Measurements from ENCODE around the gene EFCAB14. TPM values are rescaled to one million over a fixed set of nuclear protein-coding genes. Genes with fewer than 3 reads are reported as not detected.
A peak's percentile ranks its signal among the peaks of the same experiment; 100 is the strongest.

EFCAB14 gene
- total and polyA plus RNA-seq, 2 donors (not counting 3 experiments of a cell fraction or from before 2014, with no cell fraction given) = 30.0 to 81.7 TPM

- H3K4me2 ChIP-seq (ENCODE audit: insufficient read depth, low read length) = no peak overlapping the region
- intact Hi-C loops (cut with micrococcal nuclease) = loop anchor here (10.0 kb wide), 1 partner anchor 347 kb away; no protein-coding TSS in a partner anchor
- no peak overlapping the region for H3K27ac ChIP-seq (ENCODE audit: insufficient read depth, low read depth, low read length)
- dilution Hi-C loops (cut with MboI; ENCODE audit: extremely low pct_ligation_motif_present, low sequenced_read_pairs) = no loop called here
- no peak for DNase-seq (ENCODE audit: low read depth, low spot score)
- FAIRE-seq = no peak
- H3K9ac ChIP-seq (replicated peaks; ENCODE audit: extremely low read depth, insufficient read depth, low read length) = no peak overlapping the region
- CTCF ChIA-PET = interaction anchor here (1.2 to 1.5 kb wide), 2 partner anchors 10 to 12 kb away, joined by 3 to 6 read pairs; no protein-coding TSS in a partner anchor
- H2AFZ ChIP-seq (ENCODE audit: low read depth, low read length) = no peak overlapping the region
- H3K4me1 ChIP-seq (ENCODE audit: control insufficient read depth, extremely low read depth, insufficient read depth, low read length) = peaks cover 18% of the 10 kb centered on the region
- BruUV-seq (replicated peaks) = no TSS peak
- no peaks in the 10 kb centered on the region for H3K79me2 ChIP-seq (ENCODE audit: control insufficient read depth, insufficient read depth, low read length)
- TF ChIP-seq JUN (IDR thresholded peaks at IDR 0.05; ENCODE audit: borderline replicate concordance, insufficient read depth, insufficient read length, low read depth) = no peak
- no peak for TF ChIP-seq POLR2A (IDR thresholded peaks at IDR 0.05; ENCODE audit: low read depth, low read length)
- TF ChIP-seq GATA2 (IDR thresholded peaks at IDR 0.05; ENCODE audit: insufficient read depth, insufficient read length, low read depth, low read length) = no peak
- no peak overlapping the region for H3K4me3 ChIP-seq (replicated peaks in 1 of 3; ENCODE audit: insufficient read depth in 1 of 3, low read depth in 1 of 3, low read length in 3 of 3)
- H3K36me3 ChIP-seq (ENCODE audit: control insufficient read depth in 2 of 2, extremely low read depth in 1 of 2, insufficient read depth in 2 of 2, low read length in 2 of 2) = no peaks in the 10 kb centered on the region
- no peaks in the 10 kb centered on the region for H3K9me3 ChIP-seq (replicated peaks; ENCODE audit: control insufficient read depth, insufficient read depth, low read length)
- peaks cover 0 to 2% of the 10 kb centered on the region in 2 experiments for H3K27me3 ChIP-seq (ENCODE audit: control insufficient read depth in 2 of 2, insufficient read depth in 2 of 2, low read length in 2 of 2)
- no peaks in the 10 kb centered on the region for H3K9me1 ChIP-seq (replicated peaks; ENCODE audit: control insufficient read depth, extremely low read depth, insufficient read depth, low read length)
- no peaks in the 10 kb centered on the region for H4K20me1 ChIP-seq (replicated peaks; ENCODE audit: control insufficient read depth, extremely low read depth, insufficient read depth, low read length)
- POLR2A ChIA-PET = interaction anchor here (0.6 kb wide), 1 partner anchor 48 kb away, joined by 4 read pairs; no protein-coding TSS in a partner anchor
These were observed 38.5 kb upstream of the EFCAB14 start for GRCh38 chr1:46757247-46757955.

- Histone ChIP-seq H3K9me1 (replicated peaks; ENCODE audit: control insufficient read depth, extremely low read depth, insufficient read depth, low read length) (no peaks in the 10 kb centered on the region), H3K79me2 (ENCODE audit: control insufficient read depth, insufficient read depth, low read length) (no peaks in the 10 kb centered on the region), H3K9ac (replicated peaks; ENCODE audit: extremely low read depth, insufficient read depth, low read length) (no peak overlapping the region), H3K36me3 (ENCODE audit: control insufficient read depth in 2 of 2, extremely low read depth in 1 of 2, insufficient read depth in 2 of 2, low read length in 2 of 2) (no peaks in the 10 kb centered on the region), H3K4me2 (ENCODE audit: insufficient read depth, low read length) (no peak overlapping the region), H3K27ac (ENCODE audit: insufficient read depth, low read depth, low read length) (no peak overlapping the region), H3K4me3 (replicated peaks in 1 of 3; ENCODE audit: insufficient read depth in 1 of 3, low read depth in 1 of 3, low read length in 3 of 3) (no peak overlapping the region), H3K9me3 (replicated peaks; ENCODE audit: control insufficient read depth, insufficient read depth, low read length) (no peaks in the 10 kb centered on the region), H3K4me1 (ENCODE audit: control insufficient read depth, extremely low read depth, insufficient read depth, low read length) (peaks cover 21% of the 10 kb centered on the region), H4K20me1 (replicated peaks; ENCODE audit: control insufficient read depth, extremely low read depth, insufficient read depth, low read length) (no peaks in the 10 kb centered on the region), H2AFZ (ENCODE audit: low read depth, low read length) (no peak overlapping the region), H3K27me3 (ENCODE audit: control insufficient read depth in 2 of 2, insufficient read depth in 2 of 2, low read length in 2 of 2) (no peaks in the 10 kb centered on the region)
- dilution Hi-C loops (cut with MboI; ENCODE audit: extremely low pct_ligation_motif_present, low sequenced_read_pairs) (no loop called here), intact Hi-C loops (cut with micrococcal nuclease) (loop anchor here (10.0 kb wide), 1 partner anchor 350 kb away; no protein-coding TSS in a partner anchor)
- TF ChIP-seq EZH2 (IDR thresholded peaks at IDR 0.05; ENCODE audit: borderline replicate concordance, low read depth, low read length, severe bottlenecking) (no peak), MYC (IDR thresholded peaks at IDR 0.05; ENCODE audit: low read depth, low read length) (no peak), FOS (IDR thresholded peaks at IDR 0.05; ENCODE audit: borderline replicate concordance, insufficient read depth, low read length) (no peak), MAX (IDR thresholded peaks at IDR 0.05; ENCODE audit: insufficient read depth, insufficient read length) (no peak), POLR2A (IDR thresholded peaks at IDR 0.05; ENCODE audit: low read depth, low read length) (no peak)
- ChIA-PET CTCF (interaction anchor here (1.8 kb wide), 1 partner anchor 9 kb away, joined by 7 read pairs; no protein-coding TSS in a partner anchor), POLR2A (no interaction called here)
- DNase-seq (ENCODE audit: low read depth, low spot score) (no peak), FAIRE-seq (no peak)
- TSS peak; percentile 89 for BruUV-seq (replicated peaks)
These were observed 36.2 kb upstream of the EFCAB14 start for GRCh38 chr1:46755121-46755520.

All from endothelial cell of umbilical vein (primary cell).